ENCODE measurements around the gene WWOX. TPM values are rescaled to one million over a fixed set of nuclear protein-coding genes. Genes with fewer than 3 reads are reported as not detected.

The WWOX gene
- total and polyA plus RNA-seq, 3 experiments from 2014 or later, result 17.2 to 18.6 (median 18.2) TPM

DNA sequence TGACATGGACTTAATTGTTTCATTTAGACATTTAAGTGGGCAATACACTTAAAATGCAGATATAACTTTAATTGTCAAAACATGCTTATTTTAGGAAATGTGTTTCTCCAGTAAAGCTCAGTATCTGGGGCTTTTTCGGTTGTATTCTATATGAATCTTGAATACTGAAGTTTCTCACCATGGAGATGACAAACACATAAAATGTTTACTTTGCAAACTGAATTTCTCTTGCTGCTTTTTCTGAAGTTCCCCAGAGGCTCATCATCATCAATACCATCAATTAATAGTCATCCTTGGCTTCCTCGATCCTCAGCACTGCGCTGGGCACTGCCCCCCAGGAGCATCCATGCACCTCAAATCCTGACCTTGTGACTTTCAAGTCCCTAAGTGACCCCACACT lies 227.3 kb downstream of the WWOX start:
- Histone ChIP-seq H3K4me1 (ENCODE audit: insufficient read depth, low read length) (no peaks in the 10 kb centered on the region), H3K27ac (ENCODE audit: low read depth, low read length) (no peak overlapping the region), H3K36me3 (ENCODE audit: insufficient read depth, low read length) (no peaks in the 10 kb centered on the region), H3K9me3 (ENCODE audit: low read length) (no peaks in the 10 kb centered on the region), H3K27me3 (ENCODE audit: insufficient read depth, low read length, poor library complexity, severe bottlenecking) (no peaks in the 10 kb centered on the region), H3K4me3 (ENCODE audit: low read length) (no peak overlapping the region)
- no peak for DNase-seq
- H3K4me1 Mint-ChIP-seq, result no peaks in the 10 kb centered on the region
- ChIA-PET CTCF (no interaction called here), POLR2A (no interaction called here)
- H3K9me3 Mint-ChIP-seq, result no peaks in the 10 kb centered on the region
- H3K36me3 Mint-ChIP-seq, result peaks cover 0 to 8% (median 0%) of the 10 kb centered on the region in 3 donors
- H3K4me3 Mint-ChIP-seq, result no peak overlapping the region
- H3K27me3 Mint-ChIP-seq, result no peaks in the 10 kb centered on the region
- H3K27ac Mint-ChIP-seq, result no peak overlapping the region

DNA sequence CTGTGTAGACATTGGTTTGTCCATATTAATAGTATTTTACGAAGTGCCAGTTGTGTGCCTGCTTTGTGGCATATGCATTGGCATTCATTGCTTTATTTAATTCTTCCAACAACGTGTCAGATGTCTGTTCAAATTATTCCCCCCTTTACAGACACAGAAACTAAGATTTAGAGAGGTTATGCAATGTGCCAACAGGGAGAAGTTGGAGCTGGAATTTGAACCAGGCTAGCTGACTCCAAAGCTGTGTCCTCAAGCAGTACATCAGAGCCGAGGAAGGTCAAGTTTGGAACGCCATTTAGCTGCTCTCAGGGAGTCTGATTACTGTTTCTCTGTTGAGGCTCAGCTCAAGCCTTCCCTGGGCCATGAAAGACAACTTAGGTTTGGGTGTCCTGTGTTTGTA lies 232.3 kb downstream of the WWOX start:
- Histone ChIP-seq H3K27me3 (ENCODE audit: insufficient read depth, low read length, poor library complexity, severe bottlenecking) (no peaks in the 10 kb centered on the region), H3K36me3 (ENCODE audit: insufficient read depth, low read length) (no peaks in the 10 kb centered on the region), H3K27ac (ENCODE audit: low read depth, low read length) (no peak overlapping the region), H3K4me3 (ENCODE audit: low read length) (no peak overlapping the region), H3K4me1 (ENCODE audit: insufficient read depth, low read length) (no peaks in the 10 kb centered on the region), H3K9me3 (ENCODE audit: low read length) (no peaks in the 10 kb centered on the region)
- H3K27me3 Mint-ChIP-seq, result no peaks in the 10 kb centered on the region
- H3K27ac Mint-ChIP-seq, result no peak overlapping the region
- H3K36me3 Mint-ChIP-seq, result peaks cover 0 to 10% (median 8%) of the 10 kb centered on the region in 3 donors
- H3K9me3 Mint-ChIP-seq, result no peaks in the 10 kb centered on the region
- no peaks in the 10 kb centered on the region for H3K4me1 Mint-ChIP-seq
- no peak for DNase-seq
- ChIA-PET POLR2A (no interaction called here), CTCF (no interaction called here)
- H3K4me3 Mint-ChIP-seq, result no peak overlapping the region

DNA sequence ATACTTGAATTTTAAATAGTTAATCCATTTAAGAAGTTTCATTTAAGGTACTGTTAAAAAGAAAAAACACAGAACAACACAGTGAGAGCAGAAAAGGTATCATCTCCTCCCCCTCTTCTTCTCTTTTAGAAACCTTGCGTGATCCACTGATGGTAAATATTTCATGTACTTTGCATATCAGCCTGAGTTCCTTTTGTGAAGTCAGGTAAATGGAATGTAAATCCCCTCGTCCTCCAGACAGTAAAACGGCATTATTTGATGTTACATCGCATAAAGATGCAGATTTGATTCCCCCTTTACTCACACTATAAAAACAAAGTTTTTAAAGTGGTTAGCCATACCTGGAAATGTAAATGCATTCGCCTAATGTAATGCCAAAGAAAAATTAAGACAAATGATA lies 234.4 kb downstream of the WWOX start:
- ChIA-PET POLR2A (no interaction called here), CTCF (no interaction called here)
- no peak overlapping the region for H3K27ac ChIP-seq (ENCODE audit: low read depth, low read length)
- H3K27me3 Mint-ChIP-seq, result no peaks in the 10 kb centered on the region
- H3K36me3 ChIP-seq (ENCODE audit: insufficient read depth, low read length), result no peaks in the 10 kb centered on the region
- no peaks in the 10 kb centered on the region for H3K27me3 ChIP-seq (ENCODE audit: insufficient read depth, low read length, poor library complexity, severe bottlenecking)
- H3K36me3 Mint-ChIP-seq, result peaks cover 0 to 13% (median 3%) of the 10 kb centered on the region in 3 donors
- no peak overlapping the region for H3K27ac Mint-ChIP-seq
- no peak for DNase-seq
- H3K4me1 Mint-ChIP-seq, result no peaks in the 10 kb centered on the region
- no peaks in the 10 kb centered on the region for H3K9me3 ChIP-seq (ENCODE audit: low read length)
- H3K4me3 ChIP-seq (ENCODE audit: low read length), result no peak overlapping the region
- H3K4me1 ChIP-seq (ENCODE audit: insufficient read depth, low read length), result no peaks in the 10 kb centered on the region
- no peak overlapping the region for H3K4me3 Mint-ChIP-seq
- peaks cover 0 to 3% (median 2%) of the 10 kb centered on the region in 5 donors for H3K9me3 Mint-ChIP-seq

DNA sequence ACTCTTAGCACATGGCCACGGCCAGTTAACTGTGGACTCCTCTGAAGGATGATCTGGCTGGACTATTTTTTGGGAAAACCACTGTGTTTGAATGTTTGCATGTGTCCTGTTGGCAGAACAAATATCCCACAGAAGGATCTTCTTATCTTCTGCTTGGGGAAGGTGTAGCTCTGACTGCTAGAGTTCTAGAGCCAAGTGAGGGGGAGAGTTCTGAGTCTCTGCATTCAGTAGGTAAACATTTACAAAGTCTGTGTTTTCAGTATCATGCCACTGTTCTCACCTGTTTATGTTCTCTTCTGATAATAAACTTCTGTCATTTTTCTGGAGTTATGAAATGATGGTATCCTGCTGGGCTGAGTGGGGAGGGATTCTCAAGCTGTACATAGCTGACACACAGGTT lies 241.1 kb downstream of the WWOX start:
- Histone ChIP-seq H3K27ac (ENCODE audit: low read depth, low read length) (no peak overlapping the region), H3K4me3 (ENCODE audit: low read length) (no peak overlapping the region), H3K4me1 (ENCODE audit: insufficient read depth, low read length) (no peaks in the 10 kb centered on the region), H3K27me3 (ENCODE audit: insufficient read depth, low read length, poor library complexity, severe bottlenecking) (no peaks in the 10 kb centered on the region), H3K36me3 (ENCODE audit: insufficient read depth, low read length) (no peaks in the 10 kb centered on the region), H3K9me3 (ENCODE audit: low read length) (no peaks in the 10 kb centered on the region)
- ChIA-PET CTCF (no interaction called here), POLR2A (no interaction called here)
- Mint-ChIP-seq H3K27me3 (no peaks in the 10 kb centered on the region), H3K36me3 (peaks cover 0 to 17% (median 4%) of the 10 kb centered on the region in 3 donors), H3K4me1 (no peaks in the 10 kb centered on the region), H3K9me3 (peaks cover 0 to 16% (median 6%) of the 10 kb centered on the region in 5 donors), H3K4me3 (no peak overlapping the region), H3K27ac (no peak overlapping the region)
- DNase-seq, result no peak

DNA sequence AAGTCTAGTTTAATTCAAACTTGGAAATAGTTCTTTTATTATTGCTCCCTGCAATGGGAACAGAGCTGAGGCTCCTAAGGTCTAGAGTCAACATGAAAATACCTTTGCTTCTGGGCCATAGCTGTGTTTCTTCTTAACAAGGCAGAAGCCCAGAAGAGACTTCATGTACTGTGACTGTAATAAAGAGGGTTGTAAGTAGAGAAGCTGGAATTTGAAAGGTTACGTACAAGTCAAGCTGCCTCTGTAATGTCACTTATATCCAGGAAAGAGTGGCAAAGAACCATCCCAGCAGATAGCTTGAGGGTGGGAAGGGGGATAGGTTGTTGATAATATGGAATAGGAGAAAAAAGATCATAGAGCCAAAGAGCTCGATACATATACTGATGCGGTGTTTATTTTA lies 248.6 kb downstream of the WWOX start:
- Mint-ChIP-seq H3K27me3 (no peaks in the 10 kb centered on the region), H3K36me3 (peaks cover 0 to 34% (median 0%) of the 10 kb centered on the region in 3 donors), H3K27ac (no peak overlapping the region), H3K9me3 (peaks cover 0 to 5% (median 0%) of the 10 kb centered on the region in 5 donors), H3K4me3 (no peak overlapping the region), H3K4me1 (no peaks in the 10 kb centered on the region)
- Histone ChIP-seq H3K9me3 (ENCODE audit: low read length) (no peaks in the 10 kb centered on the region), H3K4me1 (ENCODE audit: insufficient read depth, low read length) (no peaks in the 10 kb centered on the region), H3K36me3 (ENCODE audit: insufficient read depth, low read length) (no peaks in the 10 kb centered on the region), H3K27me3 (ENCODE audit: insufficient read depth, low read length, poor library complexity, severe bottlenecking) (no peaks in the 10 kb centered on the region), H3K27ac (ENCODE audit: low read depth, low read length) (no peak overlapping the region), H3K4me3 (ENCODE audit: low read length) (no peak overlapping the region)
- no peak for DNase-seq
- ChIA-PET CTCF (no interaction called here), POLR2A (no interaction called here)

DNA sequence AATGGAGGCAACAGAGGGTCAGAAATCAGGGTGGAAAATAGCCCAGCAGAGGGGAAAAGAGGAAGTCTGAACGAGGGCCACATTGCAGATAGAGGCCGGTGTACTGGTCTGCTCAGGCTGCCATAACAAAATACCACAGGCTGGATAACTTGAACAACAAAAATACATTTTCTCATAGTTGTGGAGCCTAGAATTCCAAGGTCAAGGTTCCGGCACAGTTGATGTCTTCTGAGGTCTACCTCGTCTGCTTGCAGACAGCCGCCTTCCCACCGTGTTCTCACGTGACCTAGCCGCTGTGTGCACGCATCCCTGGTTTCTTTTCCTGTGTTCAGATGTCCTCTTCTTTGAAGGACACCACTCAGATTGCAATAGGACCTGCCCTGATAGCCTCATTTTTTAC lies 249.4 kb downstream of the WWOX start:
- no peak overlapping the region for H3K27ac ChIP-seq (ENCODE audit: low read depth, low read length)
- H3K27me3 ChIP-seq (ENCODE audit: insufficient read depth, low read length, poor library complexity, severe bottlenecking), result no peaks in the 10 kb centered on the region
- no peak for DNase-seq
- no peaks in the 10 kb centered on the region for H3K4me1 ChIP-seq (ENCODE audit: insufficient read depth, low read length)
- Mint-ChIP-seq H3K4me3 (no peak overlapping the region), H3K27me3 (no peaks in the 10 kb centered on the region), H3K36me3 (peaks cover 0 to 37% (median 0%) of the 10 kb centered on the region in 3 donors), H3K27ac (no peak overlapping the region), H3K9me3 (peaks cover 0 to 5% (median 0%) of the 10 kb centered on the region in 5 donors), H3K4me1 (no peaks in the 10 kb centered on the region)
- no peaks in the 10 kb centered on the region for H3K36me3 ChIP-seq (ENCODE audit: insufficient read depth, low read length)
- no peak overlapping the region for H3K4me3 ChIP-seq (ENCODE audit: low read length)
- ChIA-PET POLR2A (no interaction called here), CTCF (no interaction called here)
- H3K9me3 ChIP-seq (ENCODE audit: low read length), result no peaks in the 10 kb centered on the region

DNA sequence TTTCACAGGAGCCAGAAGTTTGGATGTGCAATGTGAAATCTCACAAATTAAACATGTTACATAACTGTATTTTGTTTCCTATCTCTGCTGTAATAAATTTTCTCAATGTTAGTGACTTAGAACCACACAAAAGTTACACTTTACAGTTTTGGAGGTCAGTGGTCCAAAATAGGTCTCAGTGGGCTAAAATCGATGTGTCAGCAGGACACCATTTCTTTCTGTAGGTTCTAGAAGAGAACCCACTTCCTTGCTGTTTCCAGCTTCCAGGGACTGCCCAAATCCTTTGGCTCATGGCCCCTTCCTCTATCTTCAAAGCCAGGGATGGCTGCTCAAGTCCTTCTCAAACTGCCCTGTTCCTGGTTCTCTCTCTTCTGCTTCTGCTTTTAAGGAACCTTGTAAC lies 252.7 kb downstream of the WWOX start:
- DNase-seq, result no peak
- H3K9me3 ChIP-seq (ENCODE audit: low read length), result no peaks in the 10 kb centered on the region
- H3K27ac Mint-ChIP-seq, result no peak overlapping the region
- peaks cover 0 to 39% (median 3%) of the 10 kb centered on the region in 3 donors for H3K36me3 Mint-ChIP-seq
- no peaks in the 10 kb centered on the region for H3K27me3 ChIP-seq (ENCODE audit: insufficient read depth, low read length, poor library complexity, severe bottlenecking)
- no peak overlapping the region for H3K4me3 Mint-ChIP-seq
- no peak overlapping the region for H3K27ac ChIP-seq (ENCODE audit: low read depth, low read length)
- ChIA-PET POLR2A (no interaction called here), CTCF (no interaction called here)
- H3K4me1 Mint-ChIP-seq, result no peaks in the 10 kb centered on the region
- H3K27me3 Mint-ChIP-seq, result no peaks in the 10 kb centered on the region
- H3K36me3 ChIP-seq (ENCODE audit: insufficient read depth, low read length), result no peaks in the 10 kb centered on the region
- H3K9me3 Mint-ChIP-seq, result peaks cover 0 to 3% (median 0%) of the 10 kb centered on the region in 5 donors
- no peaks in the 10 kb centered on the region for H3K4me1 ChIP-seq (ENCODE audit: insufficient read depth, low read length)
- H3K4me3 ChIP-seq (ENCODE audit: low read length), result no peak overlapping the region

DNA sequence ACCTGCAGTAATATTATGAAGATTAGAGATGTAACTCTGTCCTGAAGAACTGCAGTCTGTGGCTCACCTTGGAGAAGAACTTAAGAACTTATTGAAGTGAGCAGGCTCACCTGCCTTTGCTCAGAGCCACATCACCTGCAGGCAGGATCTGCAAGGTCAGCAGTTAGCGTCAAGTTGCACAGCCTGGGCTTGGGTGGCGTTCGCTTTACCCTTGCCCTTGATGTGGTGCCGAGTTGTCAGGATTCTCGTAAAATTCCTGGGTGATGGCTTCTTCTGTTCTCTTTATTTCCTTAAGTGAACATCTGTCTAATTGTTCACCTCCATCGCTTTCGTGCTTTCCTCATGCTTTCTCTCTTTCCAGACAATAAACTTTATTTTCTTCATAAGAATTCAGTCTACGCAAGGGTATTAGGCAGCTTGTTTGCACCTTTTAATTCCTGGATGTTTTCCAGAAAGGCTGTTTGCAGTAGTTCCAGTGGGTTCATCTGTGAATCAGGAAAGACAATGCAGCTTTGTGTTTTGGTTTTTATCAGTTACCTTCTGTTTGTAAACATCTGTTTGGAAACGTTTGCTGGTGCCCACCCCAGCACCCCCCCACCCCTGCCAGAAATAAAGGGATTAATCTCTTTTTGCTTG lies 254.3 kb downstream of the WWOX start:
- no peaks in the 10 kb centered on the region for H3K36me3 ChIP-seq (ENCODE audit: insufficient read depth, low read length)
- DNase-seq, result no peak
- H3K4me1 Mint-ChIP-seq, result no peaks in the 10 kb centered on the region
- H3K27me3 ChIP-seq (ENCODE audit: insufficient read depth, low read length, poor library complexity, severe bottlenecking), result no peaks in the 10 kb centered on the region
- no peaks in the 10 kb centered on the region for H3K27me3 Mint-ChIP-seq
- H3K27ac Mint-ChIP-seq, result no peak overlapping the region
- no peaks in the 10 kb centered on the region for H3K9me3 ChIP-seq (ENCODE audit: low read length)
- H3K4me3 Mint-ChIP-seq, result no peak overlapping the region
- H3K4me1 ChIP-seq (ENCODE audit: insufficient read depth, low read length), result no peaks in the 10 kb centered on the region
- CTCF ChIA-PET, result no interaction called here
- H3K27ac ChIP-seq (ENCODE audit: low read depth, low read length), result no peak overlapping the region
- POLR2A ChIA-PET, result no interaction called here
- no peak overlapping the region for H3K4me3 ChIP-seq (ENCODE audit: low read length)
- peaks cover 0 to 36% (median 3%) of the 10 kb centered on the region in 3 donors for H3K36me3 Mint-ChIP-seq
- peaks cover 0 to 3% (median 0%) of the 10 kb centered on the region in 5 donors for H3K9me3 Mint-ChIP-seq
